Stimulated activated CD8-positive, alpha-beta memory T cell treated with anti-CD3 and anti-CD28 coated beads, Interleukin-7, amount 100 ng/mL, for 24 hours (primary cell): ENCODE data around the gene GAPDHS.

Source experiments
- DNase-seq: peaks from one replicate; pipeline ENCODE4 v3.0.0-alpha.2; 2020; ENCODE audit warnings: low read depth

The GAPDHS gene

DNA sequence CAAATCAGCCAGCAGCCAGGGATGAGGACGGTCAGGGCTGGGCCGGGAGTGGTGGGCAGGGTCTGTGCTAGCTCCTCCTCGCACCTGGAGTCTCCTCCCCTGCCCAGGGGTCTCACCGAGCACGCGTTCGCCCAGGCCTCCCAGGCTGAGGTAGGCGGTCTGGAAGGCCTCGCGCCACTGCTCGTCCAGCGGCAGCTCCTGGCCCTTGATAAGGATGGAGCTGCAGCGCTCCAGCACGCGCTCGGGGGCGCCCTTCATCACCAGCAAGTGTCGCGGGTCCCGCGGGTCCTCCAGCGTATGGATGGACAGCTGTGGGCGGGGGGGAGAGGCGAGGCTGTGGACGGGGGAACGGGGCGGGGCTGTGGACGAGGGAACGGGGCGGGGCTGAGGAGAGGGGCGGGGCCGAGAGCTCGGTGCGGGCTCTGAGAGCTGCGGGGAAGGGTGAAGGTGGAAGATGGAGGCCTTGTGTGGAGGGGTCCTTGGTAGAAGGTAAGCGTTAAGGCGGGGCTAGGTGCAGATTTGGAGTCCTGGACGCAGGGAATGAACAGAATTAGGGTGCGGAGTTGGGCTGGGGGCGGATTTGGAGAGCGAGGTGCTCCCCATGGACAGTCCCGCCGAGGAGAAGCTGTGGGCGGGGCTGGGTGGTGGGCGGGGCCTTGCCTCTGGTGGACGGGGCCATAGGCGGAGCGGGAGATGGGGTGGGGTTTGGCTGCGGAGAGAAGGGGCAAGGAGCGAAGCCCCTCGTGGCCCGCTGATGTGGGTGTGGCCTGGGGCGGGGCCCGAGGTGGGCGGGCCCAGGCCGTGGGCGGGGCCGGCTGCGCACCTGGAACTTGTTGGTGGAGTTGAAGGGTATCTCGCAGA lies 24.5 kb downstream of the GAPDHS start:
- DNase-seq, result peak; percentile 26

DNA sequence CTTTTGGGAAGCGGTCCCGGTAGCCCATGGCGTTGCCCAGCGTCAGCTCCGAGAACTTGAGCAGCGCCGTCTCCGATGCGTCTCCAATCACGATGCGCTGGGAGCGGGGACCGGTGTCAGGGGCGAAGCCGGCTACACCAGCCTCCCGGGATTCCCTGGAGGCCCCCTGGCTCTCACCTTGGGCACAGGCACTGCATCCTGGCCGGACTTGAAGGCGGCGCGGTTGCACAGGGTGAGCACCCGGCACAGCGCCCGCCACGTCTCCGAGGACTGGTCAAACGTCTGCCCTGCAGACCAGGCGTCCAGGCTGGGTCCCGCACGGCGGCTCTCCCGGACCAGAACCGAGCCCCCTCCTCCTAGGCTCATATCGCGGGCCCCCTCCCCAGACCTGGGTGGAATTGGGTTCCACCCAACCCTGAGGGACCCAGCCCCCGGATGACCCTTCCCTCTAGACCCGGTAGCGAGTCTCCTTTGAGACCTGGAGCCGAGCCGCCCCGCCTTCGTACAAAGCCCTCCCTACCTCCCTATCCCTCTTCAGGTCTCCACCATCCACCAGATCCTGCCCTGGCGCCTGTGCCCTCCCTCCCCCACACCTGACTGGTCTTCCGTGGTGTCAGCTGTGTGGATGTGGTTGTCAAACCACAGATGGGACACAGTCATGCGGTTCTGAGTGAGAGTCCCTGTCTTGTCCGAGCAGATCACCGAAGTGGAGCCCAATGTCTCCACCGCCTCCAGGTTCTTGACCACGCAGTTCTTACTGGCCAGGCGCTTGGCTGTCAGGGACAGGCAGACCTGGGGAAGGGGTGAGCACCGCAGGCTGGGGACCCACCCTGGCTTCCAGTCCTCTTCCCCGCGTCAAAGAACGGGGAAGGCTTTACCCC lies 25.4 kb downstream of the GAPDHS start:
- no peak for DNase-seq

DNA sequence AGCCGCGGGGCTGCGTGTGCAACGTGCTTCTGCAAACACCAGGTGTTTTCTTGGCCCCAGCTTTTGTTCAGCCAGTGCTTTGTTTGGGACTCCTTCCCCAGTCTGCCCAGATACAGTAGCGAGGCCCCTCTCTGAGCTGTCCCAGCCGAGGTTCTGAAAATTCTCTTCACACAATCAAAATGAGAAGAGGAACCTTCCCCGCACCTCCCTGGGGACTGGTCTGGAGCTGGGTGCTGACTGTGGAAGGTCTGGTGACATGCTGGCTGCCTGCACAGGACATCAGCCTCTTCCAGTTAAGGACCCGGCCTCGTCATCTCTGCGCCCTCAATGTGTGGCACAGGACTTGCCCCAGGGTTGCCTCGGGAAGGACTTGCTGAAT lies 26.0 kb downstream of the GAPDHS start:
- DNase-seq, result no peak

- no peak for DNase-seq
Observed at GRCh38 chr19:35559781-35560180, 26.5 kb downstream of the GAPDHS start.

DNA sequence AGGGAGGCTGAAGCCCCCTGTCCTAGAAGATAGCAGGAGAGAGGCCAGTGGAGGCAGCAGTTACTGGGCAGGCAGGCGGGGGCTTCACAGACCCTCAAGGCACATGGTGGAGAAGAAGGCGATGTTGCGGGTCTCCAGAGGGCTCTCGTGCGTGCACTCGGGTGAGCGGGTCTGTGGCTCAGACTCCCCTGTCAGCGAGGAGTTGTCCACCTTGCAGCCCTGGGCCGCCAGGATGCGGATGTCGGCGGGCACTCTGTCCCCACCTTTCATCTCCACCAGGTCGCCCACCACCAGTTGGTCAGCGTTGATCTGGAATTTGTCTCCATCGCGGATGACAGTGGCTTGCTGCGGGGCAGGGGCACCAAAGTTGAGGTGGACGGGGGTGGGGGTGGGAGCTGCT lies 27.0 kb downstream of the GAPDHS start:
- DNase-seq, result no peak

DNA sequence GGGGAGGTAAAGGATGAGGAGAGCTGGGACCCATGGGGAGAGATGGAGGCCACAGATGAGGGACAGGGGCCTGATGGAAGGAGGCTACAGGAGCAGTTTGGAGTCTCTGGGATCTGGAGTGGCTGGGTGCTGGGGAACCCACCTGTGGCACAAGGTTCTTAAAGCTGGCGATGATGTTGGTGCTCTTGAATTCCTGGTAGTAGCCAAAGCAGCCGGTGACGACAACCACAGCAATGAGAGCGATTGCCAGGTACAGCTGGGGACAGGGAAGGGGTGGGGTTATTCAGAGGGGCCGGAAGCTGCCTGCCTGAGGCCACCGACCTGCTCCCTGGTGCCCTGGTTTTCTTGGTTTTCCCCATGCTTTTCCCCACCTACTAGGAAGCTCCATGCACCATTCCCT lies 27.4 kb downstream of the GAPDHS start:
- DNase-seq, result no peak

GRCh38 chr19:35561436-35561835 lies 28.2 kb downstream of the GAPDHS start:
- no peak for DNase-seq

DNA sequence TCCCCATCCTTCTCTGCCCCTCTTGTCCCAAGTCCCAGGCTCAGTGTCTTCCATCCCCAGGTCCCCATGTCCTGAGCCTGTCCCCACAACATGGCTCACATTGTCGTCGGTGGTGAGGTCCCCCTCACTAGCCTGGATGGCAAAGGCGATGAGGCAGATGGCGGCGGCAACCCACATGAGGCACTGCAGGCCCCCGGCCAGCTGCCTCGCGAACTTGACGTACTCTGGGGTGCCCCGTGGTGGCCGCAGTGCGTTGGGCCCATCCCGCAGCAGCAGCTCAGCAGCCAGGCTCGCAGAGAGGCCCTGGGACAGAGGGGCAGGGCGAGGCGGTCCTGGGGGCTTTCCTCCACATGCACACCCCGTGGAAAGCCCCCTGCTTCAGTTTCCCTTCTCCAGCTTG lies 29.1 kb downstream of the GAPDHS start:
- no peak for DNase-seq

GRCh38 chr19:35562776-35563175 lies 29.5 kb downstream of the GAPDHS start:
- DNase-seq, result no peak

DNA sequence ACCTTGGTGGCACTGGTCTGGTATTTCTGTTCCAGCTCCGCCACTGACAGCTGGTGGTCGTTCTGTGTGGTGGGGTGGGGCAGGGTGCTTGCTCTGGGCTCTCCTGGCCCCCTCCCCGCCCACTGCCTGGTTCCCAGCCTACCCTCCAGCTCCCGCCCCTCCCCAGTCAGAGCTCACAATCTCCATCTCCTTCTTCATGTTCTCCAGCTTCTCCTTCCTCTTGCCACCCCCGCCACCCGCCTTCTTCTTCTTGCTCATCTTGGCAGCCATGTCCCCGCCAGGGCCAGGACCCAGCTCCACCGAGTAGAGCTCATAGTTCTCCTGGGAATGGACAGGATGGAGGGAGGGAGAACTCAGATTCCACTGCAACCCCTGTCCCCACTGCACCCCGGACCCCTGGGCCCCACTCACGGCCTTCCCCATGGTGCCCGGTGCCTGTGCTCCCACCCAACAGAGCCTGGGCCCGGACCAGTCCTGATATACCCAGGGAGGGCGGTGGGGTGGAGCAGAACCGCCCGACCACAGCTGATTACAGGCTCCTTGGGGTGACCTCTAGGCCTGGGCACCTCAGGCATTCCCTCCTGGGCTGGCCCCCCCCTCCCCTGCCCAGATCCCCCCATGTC lies 30.1 kb downstream of the GAPDHS start, which contains the start of gene ATP4A:
Gene ATP4A (minus strand): TSS at position 452 of the 623 bp plus-strand sequence. CDS start 29 bp downstream, at position 423.
- no peak for DNase-seq

- DNase-seq, result no peak
Observed at GRCh38 chr19:35565016-35565856, 32.0 kb downstream of the GAPDHS start.

- DNase-seq, result no peak
Observed at GRCh38 chr19:35566738-35567137, 33.5 kb downstream of the GAPDHS start.

GRCh38 chr19:35569281-35569781 lies 36.1 kb downstream of the GAPDHS start:
- DNase-seq, result no peak

- no peak for DNase-seq
Observed at GRCh38 chr19:35571406-35571965, 38.2 kb downstream of the GAPDHS start.

- no peak for DNase-seq
Observed at GRCh38 chr19:35577918-35578317, 44.7 kb downstream of the GAPDHS start.

- no peak for DNase-seq
Observed at GRCh38 chr19:35578707-35579106, 45.5 kb downstream of the GAPDHS start.

DNA sequence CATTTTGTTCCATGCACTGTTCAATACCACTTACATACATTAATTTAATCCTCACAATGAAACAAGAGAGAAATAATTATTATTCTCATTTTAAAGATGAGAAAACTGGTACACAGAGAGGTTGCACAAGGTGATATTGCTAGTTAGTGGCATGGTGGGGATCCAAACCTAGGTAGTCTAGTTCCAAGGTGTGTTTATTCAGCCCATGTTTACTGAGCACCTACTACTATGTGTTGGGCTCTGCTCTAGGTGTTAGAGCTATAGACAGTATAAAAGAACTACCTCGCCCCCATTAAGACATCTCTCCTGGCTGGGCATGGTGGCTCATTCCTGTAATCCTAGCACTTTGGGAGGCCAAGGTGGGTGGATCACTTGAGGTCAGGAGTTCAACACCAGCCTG lies 49.5 kb downstream of the GAPDHS start:
- DNase-seq, result no peak

GRCh38 chr19:35585848-35586247 lies 52.6 kb downstream of the GAPDHS start, which contains the start of gene PMIS2:
TSS of gene PMIS2 (plus strand) at chr19:35586173. CDS start at chr19:35586260, 87 bp downstream.
- no peak for DNase-seq

GRCh38 chr19:35587321-35587720 lies 54.1 kb downstream of the GAPDHS start:
- no peak for DNase-seq

GRCh38 chr19:35590875-35591274 lies 57.6 kb downstream of the GAPDHS start:
- DNase-seq, result no peak

DNA sequence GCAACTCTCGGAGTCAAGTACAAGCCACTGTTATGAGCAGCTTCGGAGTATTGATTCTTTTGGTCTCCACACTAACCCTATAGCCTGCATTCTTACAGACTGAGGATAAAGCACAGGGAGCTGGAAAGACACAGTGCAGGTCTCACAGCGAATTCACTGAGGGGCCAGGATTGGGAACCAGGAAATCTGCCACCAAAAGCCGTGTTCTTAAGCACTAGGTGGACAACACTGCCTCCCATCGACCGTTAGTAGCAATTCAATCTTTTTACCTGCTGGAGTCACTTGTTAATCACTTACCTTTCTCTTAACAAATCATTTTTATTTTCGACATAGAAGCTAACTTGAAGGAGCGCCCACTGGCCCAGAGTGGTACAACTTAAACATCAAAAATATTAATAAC lies 59.0 kb downstream of the GAPDHS start:
- DNase-seq, result no peak
